GM18868 (cell line): ENCODE measurements around the gene TP63.

Source experiments
- ATAC-seq: cut with Tn5 transposase; IDR thresholded peaks from one replicate; pipeline ENCODE4 v1.9.1; 2021; ENCODE audit warnings: mild to moderate bottlenecking, moderate library complexity; ENCODE audit not compliant: unreplicated experiment

Gene TP63

GRCh38 chr3:189842681-189843602 lies 211.8 kb downstream of the TP63 start:
- ATAC-seq: no peak

GRCh38 chr3:189845069-189845468 lies 213.9 kb downstream of the TP63 start:
- no peak for ATAC-seq

- ATAC-seq: no peak
Observed at GRCh38 chr3:189848395-189849040, 217.3 kb downstream of the TP63 start.

- no peak for ATAC-seq
Observed at GRCh38 chr3:189849262-189849661, 218.1 kb downstream of the TP63 start.

GRCh38 chr3:189851682-189852081 lies 220.5 kb downstream of the TP63 start:
- no peak for ATAC-seq

GRCh38 chr3:189853906-189854305 lies 222.7 kb downstream of the TP63 start:
- no peak for ATAC-seq

- no peak for ATAC-seq
Observed at GRCh38 chr3:189860296-189860695, 229.1 kb downstream of the TP63 start.

GRCh38 chr3:189862385-189862998 lies 231.3 kb downstream of the TP63 start:
- ATAC-seq: no peak

- ATAC-seq: no peak
Observed at GRCh38 chr3:189863031-189863430, 231.8 kb downstream of the TP63 start.

- ATAC-seq: no peak
Observed at GRCh38 chr3:189868061-189868460, 236.9 kb downstream of the TP63 start.

GRCh38 chr3:189869165-189869564 lies 238.0 kb downstream of the TP63 start:
- no peak for ATAC-seq

- ATAC-seq: no peak
Observed at GRCh38 chr3:189871418-189871817, 240.2 kb downstream of the TP63 start.

GRCh38 chr3:189883113-189883753 lies 252.0 kb downstream of the TP63 start:
- ATAC-seq: no peak

- ATAC-seq: no peak
Observed at GRCh38 chr3:189890496-189890895, 259.3 kb downstream of the TP63 start.

- ATAC-seq: no peak
Observed at GRCh38 chr3:189896533-189896932, 265.3 kb downstream of the TP63 start.

- no peak for ATAC-seq
Observed at GRCh38 chr3:189897406-189897805, 266.2 kb downstream of the TP63 start.

- ATAC-seq: no peak
Observed at GRCh38 chr3:189898559-189899153, 267.5 kb downstream of the TP63 start.

- ATAC-seq: no peak
Observed at GRCh38 chr3:189899186-189899585, 268.0 kb downstream of the TP63 start.

- no peak for ATAC-seq
Observed at GRCh38 chr3:189900578-189900977, 269.4 kb downstream of the TP63 start.

GRCh38 chr3:189901481-189901880 lies 270.3 kb downstream of the TP63 start:
- ATAC-seq: no peak
